Stimulated activated CD4-positive, alpha-beta T cell treated with anti-CD3 and anti-CD28 coated beads, TNF-alpha, amount 100 ng/mL, for 24 hours (primary cell): ENCODE data around the gene PPP1R26.
"Not testable (repeated sequence)": the region's sequence is repeated elsewhere in the genome, so short reads cannot be mapped to it uniquely, and the experiment has no call there.

Experiments
- DNase-seq, 3 experiments: peaks; one replicate each; pipeline ENCODE4 v3.0.0-alpha.2; 2020; ENCODE audit warnings: low read depth in 3 of 3

PPP1R26 gene

DNA sequence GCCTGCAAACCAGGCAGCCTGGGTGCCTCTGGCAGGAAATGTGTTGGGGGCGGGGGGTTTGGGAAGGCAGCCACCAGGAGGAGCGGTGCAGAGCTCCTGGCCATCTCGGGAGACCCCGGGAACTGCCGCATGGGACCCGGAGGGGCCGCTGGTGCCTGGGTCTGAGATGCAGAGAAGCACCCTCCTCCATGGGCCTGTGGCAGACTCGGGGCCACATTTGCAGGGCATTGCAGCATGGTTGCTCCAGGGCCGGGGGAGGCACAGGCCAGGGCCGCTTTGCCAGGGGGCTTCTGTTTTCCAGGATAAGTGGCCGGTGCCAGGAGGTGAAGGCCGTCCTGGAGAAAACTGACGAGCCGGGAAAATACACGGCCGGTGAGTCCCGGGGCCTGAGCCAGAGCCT lies 43.3 kb downstream of the PPP1R26 start:
- no peak for DNase-seq

DNA sequence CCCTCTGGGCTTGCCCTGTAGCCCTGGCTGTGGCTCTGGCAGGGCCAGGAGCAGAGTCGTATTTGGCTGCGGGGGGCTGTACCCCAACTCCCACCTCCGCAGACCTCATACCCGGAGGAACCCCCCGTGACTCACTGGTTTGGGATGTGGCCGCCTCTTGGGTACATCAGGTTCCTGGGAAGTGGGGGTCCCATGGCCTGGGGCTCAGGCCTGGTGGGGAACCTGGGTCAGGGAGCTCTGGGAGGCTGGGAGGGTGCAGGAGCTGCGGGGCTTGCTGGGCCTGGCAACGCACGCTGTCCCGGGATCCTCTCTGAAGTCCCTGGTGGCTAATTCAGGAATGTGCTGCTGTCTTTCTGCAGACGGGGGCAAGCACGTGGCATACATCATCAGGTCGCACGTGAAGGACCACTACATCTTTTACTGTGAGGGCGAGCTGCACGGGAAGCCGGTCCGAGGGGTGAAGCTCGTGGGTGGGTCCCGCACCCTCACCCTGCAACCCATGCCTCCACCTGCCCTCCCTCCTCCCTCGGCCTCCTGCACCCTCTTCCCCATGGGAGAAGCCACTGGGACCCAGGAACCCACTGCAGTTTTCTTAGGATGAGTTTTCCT lies 44.0 kb downstream of the PPP1R26 start:
- DNase-seq: no peak

GRCh38 chr9:135524130-135524861 lies 44.7 kb downstream of the PPP1R26 start:
- DNase-seq: no peak

DNA sequence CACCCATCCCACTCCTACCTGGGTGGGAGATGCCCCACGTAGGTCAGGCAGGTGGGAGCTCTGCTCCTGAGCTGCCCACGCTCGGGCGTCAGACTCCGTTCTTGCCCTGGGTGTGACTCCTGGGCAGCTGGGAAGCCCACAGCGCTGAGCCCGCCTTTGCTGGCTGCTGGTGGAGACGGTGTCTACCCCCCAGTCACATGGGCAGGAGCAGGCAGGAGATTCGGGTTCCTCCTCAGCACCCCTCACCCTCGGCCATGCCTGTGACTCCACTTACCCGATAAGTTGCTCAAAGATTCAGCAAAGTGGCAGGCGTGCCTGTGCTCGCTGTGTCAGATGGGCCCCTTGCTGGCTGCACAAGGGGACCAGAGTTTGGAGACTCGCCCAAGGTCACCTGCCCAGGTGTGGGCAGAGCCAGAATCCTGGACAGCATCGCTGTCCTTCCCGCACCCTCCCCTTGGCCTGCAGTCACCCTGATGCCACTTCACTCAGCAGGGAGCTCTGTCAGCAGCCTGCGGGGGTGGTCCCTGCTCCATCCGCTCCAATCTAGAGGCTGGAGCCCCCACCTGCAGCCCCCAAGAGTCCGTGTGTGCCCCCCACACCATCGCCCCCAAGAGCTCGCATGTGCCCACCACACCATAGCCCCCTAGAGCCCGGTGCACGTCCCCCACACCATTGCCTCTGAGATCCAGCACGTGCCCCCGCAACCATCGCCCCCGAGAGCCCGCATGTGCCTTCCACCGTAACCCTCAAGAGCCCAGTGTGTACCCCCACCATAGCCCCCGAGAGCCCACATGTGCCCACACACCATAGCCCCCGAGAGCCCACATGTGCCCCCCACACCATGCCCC lies 45.9 kb downstream of the PPP1R26 start:
- no peak for DNase-seq

DNA sequence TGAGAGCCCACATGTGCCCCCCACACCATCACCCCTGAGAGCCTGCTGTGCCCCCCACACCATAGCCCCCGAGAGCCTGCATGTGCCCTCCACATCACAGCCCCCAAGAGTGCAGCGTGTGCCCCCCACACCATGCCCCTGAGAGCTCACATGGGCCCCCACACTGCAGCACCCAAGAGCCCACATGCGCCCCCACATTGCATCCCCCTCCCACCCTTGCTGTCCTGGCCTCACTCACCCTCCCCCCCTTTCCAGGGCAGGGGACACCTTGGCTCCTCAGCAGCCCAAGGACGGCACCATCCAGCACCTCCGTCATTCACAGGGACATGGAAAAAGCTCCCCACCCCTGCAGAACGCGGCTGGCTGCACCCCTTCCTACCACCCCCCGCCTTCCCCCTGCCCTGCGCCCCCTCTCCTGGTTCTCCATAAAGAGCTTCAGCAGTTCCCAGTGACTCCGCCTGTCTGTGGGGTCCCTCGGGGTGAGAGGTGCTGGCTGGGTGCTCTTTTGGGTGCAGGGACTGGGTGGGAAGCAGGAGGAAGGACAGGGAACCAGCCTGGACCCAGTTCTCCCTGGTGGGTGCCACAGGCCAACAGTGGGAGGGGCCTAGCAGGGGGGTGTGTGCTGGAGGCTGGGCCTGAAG lies 46.6 kb downstream of the PPP1R26 start:
- DNase-seq: no peak

DNA sequence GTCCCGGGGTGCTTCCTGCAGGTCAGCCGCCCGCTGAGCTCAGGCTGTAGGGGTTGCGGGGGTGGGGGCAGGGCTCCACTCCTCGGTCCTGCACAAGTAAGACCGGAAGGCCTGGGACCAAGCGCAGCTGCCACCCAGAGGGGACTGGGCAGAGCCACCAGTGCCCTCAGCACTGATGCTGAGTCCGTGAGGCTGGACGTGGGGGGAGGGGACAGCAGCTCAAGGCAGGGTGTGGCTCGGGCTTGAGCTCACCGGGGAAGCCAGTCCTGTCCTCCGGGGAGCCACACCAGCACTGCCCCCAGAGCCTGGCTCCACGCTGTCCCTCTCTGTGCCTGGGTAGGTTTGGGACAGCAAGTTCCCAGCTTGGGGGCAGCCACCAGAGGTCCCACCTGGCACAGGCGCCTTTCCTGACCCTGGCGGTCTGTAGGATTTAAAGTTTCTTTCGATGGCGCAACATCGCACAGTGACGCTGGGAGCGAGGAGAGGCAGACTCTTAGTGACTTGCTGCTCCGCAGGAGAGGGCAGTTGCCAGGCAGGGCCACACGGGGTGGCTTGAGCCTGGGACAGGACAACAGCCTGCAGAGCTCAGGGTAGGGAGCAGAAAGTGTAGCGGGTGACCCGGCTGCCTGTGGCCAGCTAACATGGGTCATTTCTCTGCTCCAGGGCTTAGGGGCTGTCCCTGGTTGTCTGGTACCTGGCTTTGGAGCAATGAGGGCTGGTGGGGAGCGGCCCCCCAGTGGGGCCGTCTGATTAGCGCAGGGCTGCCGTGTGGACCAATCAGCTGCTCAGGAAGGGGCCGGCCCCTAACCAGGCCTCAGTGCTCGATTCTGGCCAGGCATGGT lies 47.4 kb downstream of the PPP1R26 start:
- no peak for DNase-seq

DNA sequence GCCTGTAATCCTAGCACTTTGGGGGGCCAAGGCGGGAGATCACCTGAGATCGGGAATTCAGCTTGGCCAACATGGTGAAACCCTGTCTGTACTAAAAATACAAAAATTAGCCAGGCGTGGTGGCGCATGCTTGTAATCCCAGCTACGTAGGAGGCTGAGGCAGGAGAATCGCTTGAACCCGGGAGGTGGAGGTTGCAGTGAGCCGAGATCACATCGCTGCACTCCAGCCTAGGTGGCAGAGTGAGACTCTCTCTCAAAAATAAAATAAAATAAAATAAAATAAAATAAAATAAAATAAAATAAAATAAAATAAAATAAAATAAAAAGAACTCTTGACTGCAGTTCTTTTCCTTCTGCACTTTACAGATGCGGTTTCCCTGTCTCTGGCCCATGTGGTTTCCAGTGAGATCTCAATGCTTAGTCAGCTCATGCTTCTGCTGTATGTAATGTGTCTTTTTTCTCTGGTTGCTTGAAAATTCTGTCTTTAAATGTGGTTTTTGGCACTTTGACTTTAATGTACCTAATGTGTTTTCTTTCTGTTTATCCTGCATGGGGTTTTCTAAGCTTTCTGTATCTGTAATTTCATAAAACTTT lies 49.4 kb downstream of the PPP1R26 start:
- not testable (repeated sequence) for DNase-seq

GRCh38 chr9:135530146-135530545 lies 50.6 kb downstream of the PPP1R26 start:
- no peak for DNase-seq

GRCh38 chr9:135531096-135531495 lies 51.5 kb downstream of the PPP1R26 start:
- DNase-seq: no peak

DNA sequence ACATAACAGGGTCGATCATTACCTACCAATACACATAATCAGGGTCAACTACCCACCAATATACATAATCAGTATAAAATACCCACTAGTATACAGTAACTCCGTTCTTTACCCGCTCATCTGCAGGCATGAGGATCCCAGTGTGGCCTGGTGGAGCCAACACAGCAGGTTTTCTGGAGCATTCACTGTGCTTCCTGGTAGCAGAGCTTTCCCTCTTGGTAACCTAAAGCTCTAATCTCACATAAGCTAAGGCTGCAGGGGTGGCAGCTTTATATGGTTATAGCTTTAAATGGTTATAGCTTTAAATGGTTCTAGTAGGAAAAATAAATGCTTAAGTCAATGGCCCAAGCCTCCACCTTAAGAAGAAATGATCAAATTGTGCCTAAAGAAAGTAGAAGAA lies 53.5 kb downstream of the PPP1R26 start:
- no peak for DNase-seq

GRCh38 chr9:135533674-135534073 lies 54.1 kb downstream of the PPP1R26 start:
- DNase-seq: no peak

GRCh38 chr9:135534192-135534711 lies 54.7 kb downstream of the PPP1R26 start:
- not testable (repeated sequence) for DNase-seq

GRCh38 chr9:135534826-135535225 lies 55.2 kb downstream of the PPP1R26 start:
- DNase-seq: not testable (repeated sequence)

- not testable (repeated sequence) for DNase-seq
These were observed 56.0 kb downstream of the PPP1R26 start for GRCh38 chr9:135535631-135536030.

DNA sequence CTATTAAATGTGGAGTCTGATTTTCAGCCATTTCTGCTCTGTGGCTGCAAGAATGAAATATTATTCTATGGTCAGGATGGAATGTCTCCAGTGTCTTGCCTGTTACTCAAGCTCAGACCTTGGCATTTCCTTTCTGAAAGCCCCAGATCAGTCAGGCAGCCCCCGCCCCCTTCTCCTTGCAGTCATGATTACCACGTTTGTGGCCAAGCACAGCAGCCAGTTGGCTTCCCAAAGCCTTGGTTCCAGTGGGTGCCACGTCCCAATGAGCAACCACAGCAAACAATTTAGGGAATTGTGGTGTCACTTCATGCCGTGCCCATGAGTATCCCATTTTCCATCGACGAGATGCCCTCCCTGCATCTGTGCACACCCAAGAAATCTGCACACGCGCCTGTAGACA lies 56.6 kb downstream of the PPP1R26 start:
- DNase-seq: no peak
